GM12878 (cell line): ENCODE measurements around the gene ZNF613. TPM values are rescaled to one million over a fixed set of nuclear protein-coding genes. Genes with fewer than 3 reads are reported as not detected.

Experiments
- ASH2L ChIP-seq: fragments of 300-600, 200-600 bp; sonication (generic); IDR thresholded peaks from 2 replicates; pipeline ENCODE4 v1.6.1; 2017; ENCODE audit warnings: low read depth, mild to moderate bottlenecking, borderline replicate concordance
- ATF7 ChIP-seq: fragments of 450-650 bp; IDR thresholded peaks from 2 replicates; pipeline ENCODE4 v1.6.1; 2016; ENCODE audit warnings: low read depth, mild to moderate bottlenecking
- BACH1 ChIP-seq: fragments of 450-650 bp; IDR thresholded peaks from 2 replicates; pipeline ENCODE4 v1.6.1; 2017; ENCODE audit warnings: mild to moderate bottlenecking, borderline replicate concordance
- CEBPB ChIP-seq, 2 experiments: fragments of 150-350 bp in 1 of 2; IDR thresholded peaks; 2 replicates each; pipeline ENCODE4 v1.6.1; 2012 to 2014; ENCODE audit warnings: low read depth in 2 of 2, low read length in 2 of 2, borderline replicate concordance in 1 of 2, inconsistent platforms in 1 of 2
- CREM ChIP-seq: IDR thresholded peaks from 2 replicates; pipeline ENCODE4 v1.6.1; 2014; ENCODE audit warnings: antibody characterized with exemption, low read depth
- CTCF ChIP-seq, 3 experiments: IDR thresholded peaks in 2 of 3; conservative IDR thresholded peaks in 1 of 3; 2 replicates each; pipeline ENCODE4 v1.5.1; 2011; ENCODE audit warnings: low read depth in 3 of 3, low read length in 3 of 3, mild to moderate bottlenecking in 3 of 3, control low read depth in 2 of 3, moderate library complexity in 2 of 3, inconsistent platforms in 1 of 3, mixed read lengths in 1 of 3; ENCODE audit not compliant: control insufficient read depth in 2 of 3, insufficient read depth in 1 of 3; ENCODE audit errors: extremely low read depth in 1 of 3
- E2F4 ChIP-seq: IDR thresholded peaks from 2 replicates; pipeline ENCODE4 v1.6.1; 2012; ENCODE audit warnings: low read depth, low read length, improper control_type of control experiment
- FOXK2 ChIP-seq: fragments of 450-650 bp; IDR thresholded peaks from 2 replicates; pipeline ENCODE4 v1.6.1; 2017; ENCODE audit warnings: mild to moderate bottlenecking, moderate library complexity
- GABPA ChIP-seq: IDR thresholded peaks from 2 replicates; pipeline ENCODE4 v1.6.1; 2014; ENCODE audit warnings: antibody characterized with exemption, low read depth, mild to moderate bottlenecking, inconsistent platforms
- MEF2A ChIP-seq: IDR thresholded peaks from 2 replicates; pipeline ENCODE4 v1.6.1; 2011; ENCODE audit warnings: low read depth, mild to moderate bottlenecking, low read length, moderate library complexity; ENCODE audit not compliant: insufficient read depth
- NBN ChIP-seq: fragments of 450-650 bp; IDR thresholded peaks from 2 replicates; pipeline ENCODE4 v1.6.1; 2016
- NR2C2 ChIP-seq: IDR thresholded peaks from 2 replicates; pipeline ENCODE4 v1.6.1; 2011; ENCODE audit warnings: borderline replicate concordance, low read depth; ENCODE audit not compliant: control insufficient read depth, insufficient read length
- SIN3A ChIP-seq: IDR thresholded peaks from 2 replicates; pipeline ENCODE4 v1.6.1; 2012; ENCODE audit warnings: low read depth, low read length, improper control_type of control experiment
- SMAD5 ChIP-seq: IDR thresholded peaks from 2 replicates; pipeline ENCODE4 v1.6.1; 2016; ENCODE audit warnings: antibody characterized with exemption, low read depth
- TCF7 ChIP-seq: IDR thresholded peaks from 2 replicates; pipeline ENCODE4 v1.6.1; 2014; ENCODE audit warnings: antibody characterized with exemption, borderline replicate concordance
- ZBED1 ChIP-seq: IDR thresholded peaks from 2 replicates; pipeline ENCODE4 v1.6.1; 2016; ENCODE audit warnings: borderline replicate concordance
- ZNF207 ChIP-seq: fragments of 450-650 bp; IDR thresholded peaks from 2 replicates; pipeline ENCODE4 v1.6.1; 2014; ENCODE audit warnings: antibody characterized with exemption, mild to moderate bottlenecking, borderline replicate concordance
- ZNF384 ChIP-seq: IDR thresholded peaks from 2 replicates; pipeline ENCODE4 v1.6.1; 2012; ENCODE audit warnings: low read depth, mild to moderate bottlenecking, low read length, improper control_type of control experiment, borderline replicate concordance
- polyA plus RNA-seq, 11 experiments: library from polyadenylated mRNA; depleted of rRNA in 4 of 11; unstranded in 6 of 11; stranded (reverse) in 5 of 11; fragments of >200 nt; fragmentation: Nextera tagmentation in 4 of 11; fragmentation: Illumina TruSeq in 1 of 11; extraction: Ambion mirVana in 4 of 11; extraction: Trizol in 1 of 11; gene quantifications; 1 replicate in 1 of 11; 2 replicates in 10 of 11; pipeline versions ENCODE4 v1.2.1 to v1.2.3, GENCODE V29; 2011 to 2016; ENCODE audit warnings: inconsistent platforms in 2 of 11, missing spikeins in 2 of 11, low read depth in 1 of 11
- total RNA-seq, 4 experiments: library from RNA; depleted of rRNA in 3 of 4; stranded (reverse); fragments of >200 nt in 3 of 4; fragmentation: Illumina TruSeq in 1 of 4; extraction: Trizol in 1 of 4; gene quantifications; 2 replicates each; pipeline versions ENCODE4 v1.2.1 to v1.2.3, GENCODE V29; 2013 to 2021
- TF ChIP-seq, protein P1 (sequence below): fragments of 450-650 bp; formaldehyde crosslinking; IDR thresholded peaks from 2 replicates; pipeline ENCODE4 v1.5.0; 2022; ENCODE audit warnings: mild to moderate bottlenecking, missing genetic modification characterization

Gene ZNF613
- total and polyA plus RNA-seq, 10 of the 15 experiments (the other 5 are each of a cell fraction or from before 2014, with no cell fraction given) = 3.3 to 7.8 (median 5.0) TPM

- TF ChIP-seq E2F4 = no peak
- TF ChIP-seq ZNF384 = no peak
- TF ChIP-seq BACH1 = no peak
- no peak for TF ChIP-seq NR2C2
- no peak for TF ChIP-seq CTCF (IDR thresholded peaks at IDR 0.05 in 2 of 3, conservative IDR thresholded peaks at IDR 0.05 in 1 of 3; ENCODE audit: control insufficient read depth in 2 of 3, extremely low read depth in 1 of 3, insufficient read depth in 1 of 3, low read depth in 3 of 3, low read length in 3 of 3)
- TF ChIP-seq MEF2A = 0 out of 2 replicates have a peak, but pooled peaks have one; percentile 36
- TF ChIP-seq SMAD5 = no peak
- TF ChIP-seq, protein P1, sequence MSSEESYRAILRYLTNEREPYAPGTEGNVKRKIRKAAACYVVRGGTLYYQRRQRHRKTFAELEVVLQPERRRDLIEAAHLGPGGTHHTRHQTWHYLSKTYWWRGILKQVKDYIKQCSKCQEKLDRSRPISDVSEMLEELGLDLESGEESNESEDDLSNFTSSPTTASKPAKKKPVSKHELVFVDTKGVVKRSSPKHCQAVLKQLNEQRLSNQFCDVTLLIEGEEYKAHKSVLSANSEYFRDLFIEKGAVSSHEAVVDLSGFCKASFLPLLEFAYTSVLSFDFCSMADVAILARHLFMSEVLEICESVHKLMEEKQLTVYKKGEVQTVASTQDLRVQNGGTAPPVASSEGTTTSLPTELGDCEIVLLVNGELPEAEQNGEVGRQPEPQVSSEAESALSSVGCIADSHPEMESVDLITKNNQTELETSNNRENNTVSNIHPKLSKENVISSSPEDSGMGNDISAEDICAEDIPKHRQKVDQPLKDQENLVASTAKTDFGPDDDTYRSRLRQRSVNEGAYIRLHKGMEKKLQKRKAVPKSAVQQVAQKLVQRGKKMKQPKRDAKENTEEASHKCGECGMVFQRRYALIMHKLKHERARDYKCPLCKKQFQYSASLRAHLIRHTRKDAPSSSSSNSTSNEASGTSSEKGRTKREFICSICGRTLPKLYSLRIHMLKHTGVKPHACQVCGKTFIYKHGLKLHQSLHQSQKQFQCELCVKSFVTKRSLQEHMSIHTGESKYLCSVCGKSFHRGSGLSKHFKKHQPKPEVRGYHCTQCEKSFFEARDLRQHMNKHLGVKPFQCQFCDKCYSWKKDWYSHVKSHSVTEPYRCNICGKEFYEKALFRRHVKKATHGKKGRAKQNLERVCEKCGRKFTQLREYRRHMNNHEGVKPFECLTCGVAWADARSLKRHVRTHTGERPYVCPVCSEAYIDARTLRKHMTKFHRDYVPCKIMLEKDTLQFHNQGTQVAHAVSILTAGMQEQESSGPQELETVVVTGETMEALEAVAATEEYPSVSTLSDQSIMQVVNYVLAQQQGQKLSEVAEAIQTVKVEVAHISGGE (CRISPR knock-in tag) = no peak
- TF ChIP-seq SIN3A = peak; percentile 85; the same call in 1 of the 2 replicates
- TF ChIP-seq CEBPB (IDR thresholded peaks at IDR 0.05; ENCODE audit: borderline replicate concordance in 1 of 2, low read depth in 2 of 2, low read length in 2 of 2) = no peak
- 0 out of 2 replicates have a peak, but pooled peaks have one; percentile 44 for TF ChIP-seq GABPA
- peak; percentile 48; the same call in 1 of the 2 replicates for TF ChIP-seq NBN
- no peak for TF ChIP-seq TCF7
- no peak for TF ChIP-seq ASH2L
- TF ChIP-seq ZBED1 = no peak
- peak; percentile 38; the same call in 1 of the 2 replicates for TF ChIP-seq ZNF207
- peak; percentile 84; the same call in 1 of the 2 replicates for TF ChIP-seq CREM
- TF ChIP-seq FOXK2 = peak; percentile 81
- peak; percentile 29; the same call in 1 of the 2 replicates for TF ChIP-seq ATF7
Observed at GRCh38 chr19:51986309-51987291, 59.3 kb downstream of the ZNF613 start, which contains the start of gene ZNF350 (continued).
